CD4-positive, alpha-beta T cell treated with Interleukin-12 subunit alpha and Interleukin-12 subunit beta, for 1 hour (primary cell): ENCODE data around the gene HTR1D.
A peak's percentile ranks its signal among the peaks of the same experiment; 100 is the strongest.
"Not testable (repeated sequence)": the region's sequence is repeated elsewhere in the genome, so short reads cannot be mapped to it uniquely, and the experiment has no call there.

ENCODE experiments used
- DNase-seq: peaks from one replicate; pipeline ENCODE4 v3.0.0-alpha.2; 2020

Gene HTR1D

DNA sequence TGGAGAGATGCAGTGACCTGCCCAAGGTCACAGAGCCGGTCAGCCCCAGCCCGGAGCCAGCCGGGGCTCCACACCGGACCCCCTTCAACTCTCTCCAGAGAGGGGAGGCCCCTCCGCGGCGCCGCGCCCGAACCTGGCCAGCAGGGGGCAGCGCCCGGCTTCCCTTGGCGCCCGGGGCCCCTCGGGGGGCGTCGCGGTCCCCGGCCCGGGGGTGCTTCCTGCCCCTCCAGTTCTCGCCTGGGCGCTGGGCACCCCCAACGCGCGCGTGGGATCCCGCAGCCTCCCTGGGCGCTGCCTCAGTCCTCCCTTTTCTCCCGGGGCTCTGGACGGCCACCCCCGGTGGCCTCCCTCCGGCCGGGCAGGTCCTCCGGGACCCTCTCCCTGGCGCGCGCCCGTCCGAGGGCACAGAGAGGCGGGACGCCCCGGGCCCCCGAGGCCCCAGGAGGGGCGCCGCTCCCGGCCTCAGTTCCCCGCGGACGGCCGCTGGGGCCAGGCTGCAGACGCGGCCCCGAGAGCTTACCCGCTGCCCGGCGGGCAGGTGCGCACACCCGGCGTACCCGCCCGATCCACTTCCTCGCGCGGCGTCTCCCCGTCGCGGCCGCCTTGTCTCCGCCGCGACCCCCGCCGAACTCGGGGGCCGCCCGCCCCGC, 406 bp downstream of the HTR1D start:
- DNase-seq: peak; percentile 24

DNA sequence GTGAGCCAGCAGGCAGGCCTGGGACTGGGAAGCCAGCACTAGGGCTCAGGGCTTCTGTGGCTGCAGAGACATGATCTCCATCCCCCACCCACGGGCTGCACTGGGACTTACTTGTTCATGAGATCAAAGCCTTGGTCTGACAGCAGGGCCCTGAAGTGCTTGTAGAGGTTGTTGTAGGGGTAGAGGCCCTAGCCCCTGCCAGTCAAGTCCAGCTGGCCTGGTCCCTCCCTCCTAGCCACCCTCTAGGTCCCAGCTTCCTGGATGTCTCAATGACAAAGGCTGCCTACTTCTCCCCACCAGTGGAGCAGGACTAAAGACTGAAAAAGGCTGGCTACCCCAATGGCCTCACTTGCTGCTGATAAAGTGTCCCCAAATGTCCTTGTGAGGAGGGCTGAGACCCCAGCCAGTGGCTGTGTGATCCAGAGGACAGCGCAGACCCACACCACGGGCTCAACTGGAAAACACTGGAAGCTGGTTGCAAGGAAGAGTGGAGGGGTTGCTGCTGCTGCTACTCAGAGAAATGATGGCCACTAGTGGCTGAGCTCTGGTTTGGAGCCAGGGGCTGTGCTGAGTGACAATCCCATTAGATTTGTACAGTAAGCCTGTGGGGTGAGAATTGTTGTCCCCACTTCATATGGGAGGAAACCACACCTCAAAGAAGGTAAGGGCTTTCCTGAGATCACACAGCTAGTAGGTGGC, 1.4 kb downstream of the HTR1D start:
- no peak for DNase-seq

DNA sequence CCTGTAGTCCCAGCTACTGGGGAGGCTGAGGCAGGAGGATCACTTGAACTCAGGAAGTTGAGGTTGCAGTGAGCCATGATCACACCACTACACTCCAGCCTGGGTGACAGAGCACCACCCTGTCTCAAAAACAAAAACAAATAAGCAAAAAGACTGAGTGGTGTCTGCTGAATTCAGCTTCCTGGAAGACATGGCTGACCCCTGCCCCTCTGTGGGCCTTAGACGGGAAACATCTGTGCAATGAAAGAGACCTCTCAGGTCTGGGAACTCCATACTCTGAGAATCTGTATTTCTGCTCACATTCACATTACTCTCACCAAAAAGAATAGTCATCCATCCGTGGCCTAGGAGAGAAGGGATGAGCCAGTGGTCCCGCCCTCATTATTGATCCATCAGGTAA, 2.0 kb downstream of the HTR1D start:
- no peak for DNase-seq

GRCh38 chr1:23214640-23215039, 2.7 kb downstream of the HTR1D start:
- DNase-seq: no peak

GRCh38 chr1:23211955-23212354, 5.3 kb downstream of the HTR1D start:
- no peak for DNase-seq

DNA sequence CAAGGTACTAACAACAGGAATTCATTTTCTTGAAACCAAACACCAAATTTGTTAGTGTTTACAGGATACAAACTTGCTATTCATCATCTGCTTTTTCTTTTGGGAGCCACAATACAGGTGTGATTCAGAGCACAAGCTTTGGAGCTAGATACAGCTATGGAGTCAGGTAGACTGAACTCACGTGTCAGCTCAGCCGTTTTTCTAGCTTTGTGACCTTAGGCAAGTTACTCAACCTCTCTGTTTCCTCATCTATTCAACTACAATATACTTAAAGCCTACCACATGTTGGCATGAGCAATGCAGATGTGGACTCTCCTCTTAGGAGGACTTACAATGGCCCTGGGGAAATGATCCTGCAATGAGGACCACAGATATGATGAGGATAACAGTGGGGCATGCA, 6.3 kb downstream of the HTR1D start:
- no peak for DNase-seq

DNA sequence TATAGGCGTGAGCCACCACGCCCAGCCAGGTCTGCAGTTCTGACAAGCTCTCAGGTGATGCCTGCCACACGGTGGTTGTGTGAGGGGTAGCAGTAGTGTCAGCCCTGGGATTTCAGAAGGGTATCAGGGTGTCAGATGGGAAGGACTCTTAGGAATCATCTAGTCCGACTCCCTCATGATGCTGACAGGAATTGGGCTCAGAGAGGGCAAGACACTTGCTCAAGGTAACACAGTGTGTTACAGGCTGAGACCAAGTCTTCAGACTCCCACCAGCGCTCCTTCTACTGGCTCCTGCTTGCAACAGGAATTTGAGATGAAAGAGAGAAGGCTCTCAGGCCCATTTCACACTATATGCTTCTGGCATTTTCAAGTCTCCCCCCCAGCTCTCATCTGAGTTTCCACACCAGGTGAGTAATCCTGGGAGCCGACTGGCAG, 6.9 kb downstream of the HTR1D start:
- no peak for DNase-seq

GRCh38 chr1:23209770-23210169, 7.5 kb downstream of the HTR1D start:
- no peak for DNase-seq

GRCh38 chr1:23208527-23208926, 8.8 kb downstream of the HTR1D start:
- no peak for DNase-seq

DNA sequence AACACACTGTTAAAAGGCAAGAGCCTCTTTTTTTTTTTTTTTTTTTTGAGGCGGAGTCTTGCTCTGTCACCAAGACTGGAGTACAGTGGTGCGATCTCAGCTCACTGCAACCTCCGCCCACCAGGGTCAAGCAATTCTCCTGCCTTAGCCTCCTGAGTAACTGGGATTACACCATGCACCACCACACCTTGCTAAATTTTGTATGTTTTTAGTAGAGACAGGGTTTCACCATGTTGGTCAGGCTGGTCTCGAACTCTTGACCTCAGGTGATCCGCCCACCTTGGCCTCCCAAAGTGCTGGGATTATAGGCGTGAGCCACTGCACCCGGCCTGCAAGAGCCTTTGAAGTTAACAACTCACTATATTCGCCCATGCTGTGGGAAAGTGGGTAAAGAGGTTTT, 9.6 kb downstream of the HTR1D start:
- not testable (repeated sequence) for DNase-seq

- no peak for DNase-seq
Measured at GRCh38 chr1:23202263-23202749, 15.0 kb downstream of the HTR1D start.

DNA sequence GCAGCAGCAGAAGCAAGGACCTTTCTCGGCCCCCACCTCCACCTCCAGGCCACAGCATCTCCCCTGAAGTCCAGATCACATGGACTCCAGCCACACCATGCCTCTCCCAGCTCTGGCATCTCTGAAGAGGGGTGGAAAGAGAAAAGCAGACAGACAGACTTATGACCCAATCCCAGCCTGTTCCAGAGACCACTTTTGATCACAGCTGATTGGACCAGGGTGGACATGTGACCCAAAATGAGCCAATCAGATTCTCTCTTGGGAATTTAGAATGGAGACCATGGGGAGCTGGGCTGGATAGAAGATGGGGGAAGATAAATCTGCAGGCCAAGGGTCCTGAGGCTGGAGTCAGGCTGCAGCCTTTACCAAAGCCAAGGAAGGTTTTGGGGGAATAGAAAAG, 16.4 kb downstream of the HTR1D start:
- DNase-seq: no peak

DNA sequence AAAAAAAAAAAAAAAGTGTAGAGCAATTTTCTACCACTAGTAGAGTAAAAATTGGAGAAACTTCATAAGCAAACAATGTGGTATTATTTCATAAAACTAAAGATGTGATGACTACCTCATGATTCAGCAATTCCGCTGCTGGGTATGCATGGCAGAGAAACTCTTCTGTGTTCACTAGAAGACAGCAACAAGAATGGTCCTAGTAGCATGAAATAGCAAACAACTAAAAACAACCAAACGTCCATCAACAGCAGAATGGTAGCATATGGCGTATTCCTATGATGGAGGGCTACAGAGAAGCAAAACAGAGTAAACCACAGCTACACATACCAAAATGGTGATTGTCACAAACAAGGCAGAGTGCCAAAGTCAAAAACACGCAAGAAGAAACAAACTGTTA, 18.9 kb downstream of the HTR1D start:
- DNase-seq: no peak

GRCh38 chr1:23196627-23197328, 20.5 kb downstream of the HTR1D start:
- no peak for DNase-seq

GRCh38 chr1:23194119-23194984, 22.9 kb downstream of the HTR1D start:
- no peak for DNase-seq

- no peak for DNase-seq
Measured at GRCh38 chr1:23193391-23194118, 23.7 kb downstream of the HTR1D start.

DNA sequence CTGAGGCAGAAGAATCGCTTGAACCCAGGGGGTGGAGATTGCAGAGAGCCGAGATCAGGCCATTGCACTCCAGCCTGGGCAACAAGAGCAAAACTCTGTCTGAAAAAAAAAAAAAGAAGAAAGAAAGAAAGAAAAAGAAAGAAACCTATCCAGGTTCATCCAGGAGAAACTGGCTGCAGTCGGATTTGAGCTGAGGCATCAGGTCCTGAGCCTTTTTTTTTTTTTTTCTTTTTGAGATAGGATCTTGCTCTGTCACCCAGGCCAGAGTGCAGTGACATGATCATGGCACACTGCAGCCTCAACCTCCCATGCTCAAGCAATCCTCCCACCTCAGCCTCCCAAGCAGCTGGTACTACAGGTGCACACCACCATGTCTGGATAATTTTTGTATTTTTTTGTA, 26.1 kb downstream of the HTR1D start:
- no peak for DNase-seq

DNA sequence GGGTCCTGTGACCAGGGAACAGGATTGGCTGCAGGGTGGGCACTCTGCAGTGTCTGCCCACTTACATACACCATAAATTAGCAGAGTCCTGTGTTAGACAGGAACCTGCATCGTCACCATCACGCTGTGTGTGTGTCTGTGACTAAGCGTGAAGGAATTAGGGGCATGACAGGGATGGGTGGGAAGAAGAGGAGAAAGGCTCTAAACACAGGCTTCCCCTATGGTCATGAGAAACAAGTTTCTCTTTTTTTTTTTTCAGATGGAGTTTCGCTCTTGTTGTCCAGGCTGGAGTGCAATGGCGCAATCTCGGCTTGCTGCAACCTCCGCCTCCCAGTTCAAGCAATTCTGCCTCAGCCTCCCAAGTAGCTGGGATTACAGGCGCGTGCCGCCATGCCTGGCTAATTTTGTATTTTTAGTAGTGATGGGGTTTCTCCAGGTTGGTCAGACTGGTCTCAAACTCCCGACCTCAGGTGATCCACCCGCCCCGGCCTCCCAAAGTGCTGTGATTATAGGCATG, 28.3 kb downstream of the HTR1D start:
- not testable (repeated sequence) for DNase-seq

DNA sequence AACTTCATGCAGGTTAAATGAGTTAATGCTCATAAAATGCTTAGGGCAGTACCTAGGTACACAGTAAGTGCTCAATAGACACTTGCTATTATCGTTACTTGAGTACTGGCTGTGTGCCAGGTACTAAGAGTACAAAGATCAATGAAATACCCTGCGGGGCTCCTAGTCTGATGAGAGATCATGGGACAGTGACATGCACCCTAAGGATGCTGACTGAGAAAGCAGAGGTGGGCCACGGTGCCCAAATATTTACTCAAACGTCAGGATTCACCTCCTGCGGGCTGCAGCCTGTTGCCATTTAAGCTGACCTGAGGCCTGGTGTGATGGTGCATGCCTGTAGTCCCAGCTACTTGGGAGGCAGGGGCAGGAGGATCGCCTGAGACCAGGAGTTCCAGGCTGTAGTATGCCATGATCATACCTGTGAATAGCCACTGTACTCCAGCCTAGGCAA, 28.8 kb downstream of the HTR1D start:
- no peak for DNase-seq

DNA sequence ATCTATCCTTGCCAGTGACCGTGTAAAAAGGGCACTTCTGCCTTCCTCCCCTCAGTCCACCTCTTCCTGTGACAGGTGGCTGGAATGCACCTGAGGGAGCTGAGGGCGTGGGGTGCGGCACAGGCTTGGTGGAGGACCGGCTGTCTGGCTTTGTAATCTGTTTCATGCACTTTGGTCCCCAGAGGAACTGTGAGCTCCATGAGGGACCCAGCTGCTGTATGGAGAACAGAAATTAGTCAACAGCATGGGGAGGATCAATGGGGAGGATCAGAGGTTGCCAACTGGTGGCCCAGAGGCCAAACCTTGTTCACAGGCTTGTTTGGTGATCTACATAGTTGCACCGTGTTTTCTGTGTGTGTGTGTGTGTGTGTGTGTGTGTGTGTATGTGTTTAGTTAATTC, 29.7 kb downstream of the HTR1D start:
- no peak for DNase-seq

DNA sequence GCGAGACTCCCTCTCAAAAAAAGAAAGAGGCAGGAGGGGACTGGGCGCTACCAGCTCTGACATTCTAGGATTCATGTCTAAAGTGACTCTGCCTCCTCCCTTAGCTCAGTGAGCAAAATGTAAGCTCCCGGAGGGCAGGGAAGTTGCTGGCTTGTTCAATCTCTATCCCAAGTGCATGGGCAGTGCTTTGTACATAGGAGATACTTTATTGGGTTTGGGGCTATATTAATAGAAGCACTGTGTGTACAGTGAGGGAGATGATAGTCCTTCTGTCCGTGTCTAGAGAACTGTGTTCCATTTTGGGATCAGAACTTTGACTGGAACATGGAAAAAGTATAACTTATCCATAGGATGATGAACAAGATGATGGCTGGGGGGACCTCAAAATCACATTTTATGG, 31.9 kb downstream of the HTR1D start:
- DNase-seq: no peak
